DND-41 (cell line): ENCODE data around the gene TENT4B.

Source experiments
- ATAC-seq: fragments of 200-7000 bp; cut with Tn5 transposase; 3 replicates; pipeline ENCODE4 v1.9.1; 2021; ENCODE audit warnings: low read depth; ENCODE audit not compliant: insufficient read depth
- DNase-seq: peaks from one replicate; pipeline ENCODE4 v3.0.0-alpha.2; 2020
- H2AFZ ChIP-seq: 2 replicates; pipeline ENCODE4 v1.6.0; 2012; ENCODE audit warnings: low read depth, low read length
- H3K27ac ChIP-seq: 2 replicates; pipeline ENCODE4 v1.5.1; 2012; ENCODE audit warnings: low read length, inconsistent platforms
- H3K27me3 ChIP-seq: fragments of 200-600 bp; sonication (generic); 2 replicates; pipeline ENCODE4 v1.6.0; 2012; ENCODE audit warnings: low read length, mild to moderate bottlenecking, inconsistent platforms; ENCODE audit not compliant: insufficient read depth, poor library complexity
- H3K36me3 ChIP-seq: 2 replicates; pipeline ENCODE4 v1.5.1; 2012; ENCODE audit warnings: low read length, inconsistent platforms; ENCODE audit not compliant: insufficient read depth
- H3K4me1 ChIP-seq: 2 replicates; pipeline ENCODE4 v1.5.1; 2012; ENCODE audit warnings: mild to moderate bottlenecking, low read length; ENCODE audit not compliant: insufficient read depth
- H3K4me2 ChIP-seq: 2 replicates; pipeline ENCODE4 v1.6.0; 2012; ENCODE audit warnings: mild to moderate bottlenecking, moderate library complexity, low read length, inconsistent platforms; ENCODE audit not compliant: insufficient read depth
- H3K4me3 ChIP-seq, 2 experiments: fragments of 200-600 bp in 1 of 2; shearing (Covaris generic) in 1 of 2; 2 replicates each; pipeline ENCODE4 v1.5.1; 2012 to 2016; ENCODE audit warnings: inconsistent platforms in 2 of 2, low read length in 2 of 2, mild to moderate bottlenecking in 2 of 2, low read depth in 1 of 2, moderate library complexity in 1 of 2
- H3K79me2 ChIP-seq: 2 replicates; pipeline ENCODE4 v1.6.0; 2012; ENCODE audit warnings: low read length, inconsistent platforms; ENCODE audit not compliant: insufficient read depth
- H3K9ac ChIP-seq: 2 replicates; pipeline ENCODE4 v1.6.0; 2012; ENCODE audit warnings: low read depth, mild to moderate bottlenecking, inconsistent platforms, low read length, moderate library complexity
- H3K9me3 ChIP-seq: 2 replicates; pipeline ENCODE4 v1.5.1; 2012; ENCODE audit warnings: low read length, moderate library complexity, mild to moderate bottlenecking, inconsistent platforms; ENCODE audit not compliant: insufficient read depth, severe bottlenecking
- H4K20me1 ChIP-seq: 2 replicates; pipeline ENCODE4 v1.6.0; 2012; ENCODE audit warnings: low read length; ENCODE audit not compliant: insufficient read depth
- CTCF ChIP-seq: IDR thresholded peaks from 2 replicates; pipeline ENCODE4 v1.5.1; 2012; ENCODE audit warnings: borderline replicate concordance, low read length, moderate library complexity, mild to moderate bottlenecking; ENCODE audit not compliant: poor library complexity, severe bottlenecking; ENCODE audit errors: extremely low read depth
- EZH2 ChIP-seq: IDR thresholded peaks from 3 replicates; pipeline ENCODE4 v1.6.1; 2012; ENCODE audit warnings: borderline replicate concordance, low read depth, mild to moderate bottlenecking, moderate library complexity, low read length, inconsistent platforms; ENCODE audit not compliant: severe bottlenecking

The TENT4B gene

DNA sequence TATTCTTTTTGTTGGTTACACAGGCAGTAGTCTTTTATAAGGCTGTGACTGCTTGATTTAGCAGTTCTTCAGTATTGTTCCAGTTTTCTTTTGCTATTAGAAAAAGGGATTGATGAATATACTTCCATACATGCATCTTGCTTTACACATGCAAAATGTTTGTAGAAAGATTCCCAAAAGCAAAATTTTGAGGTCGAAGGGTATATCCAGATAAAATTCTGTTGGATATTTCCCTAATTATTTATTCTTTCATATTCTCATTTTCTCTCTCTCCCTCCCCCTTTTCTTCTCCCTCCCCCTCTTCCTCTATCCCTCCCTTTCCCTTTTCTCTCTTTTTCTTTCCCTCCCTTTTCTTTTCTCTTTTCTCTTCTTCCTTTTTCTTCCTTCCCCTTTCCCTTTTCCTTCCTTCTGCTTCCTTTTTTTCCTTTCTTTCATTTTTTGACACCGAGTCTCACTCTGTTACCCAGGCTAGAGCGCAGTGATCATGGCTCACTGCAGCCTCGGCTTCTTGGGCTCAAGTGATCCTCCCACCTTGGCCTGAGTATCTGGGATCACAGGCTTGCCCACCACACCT, 66.4 kb downstream of the TENT4B start:
- Histone ChIP-seq H3K79me2 (no peaks in the 10 kb centered on the region), H3K4me1 (no peaks in the 10 kb centered on the region), H3K27me3 (no peaks in the 10 kb centered on the region), H3K9ac (no peak overlapping the region), H3K4me3 (no peak overlapping the region), H3K36me3 (peaks cover 39% of the 10 kb centered on the region), H3K27ac (no peak overlapping the region), H3K9me3 (no peaks in the 10 kb centered on the region), H3K4me2 (no peak overlapping the region), H4K20me1 (no peaks in the 10 kb centered on the region), H2AFZ (no peak overlapping the region)
- DNase-seq: no peak
- ATAC-seq: no peak
- TF ChIP-seq CTCF: no peak

DNA sequence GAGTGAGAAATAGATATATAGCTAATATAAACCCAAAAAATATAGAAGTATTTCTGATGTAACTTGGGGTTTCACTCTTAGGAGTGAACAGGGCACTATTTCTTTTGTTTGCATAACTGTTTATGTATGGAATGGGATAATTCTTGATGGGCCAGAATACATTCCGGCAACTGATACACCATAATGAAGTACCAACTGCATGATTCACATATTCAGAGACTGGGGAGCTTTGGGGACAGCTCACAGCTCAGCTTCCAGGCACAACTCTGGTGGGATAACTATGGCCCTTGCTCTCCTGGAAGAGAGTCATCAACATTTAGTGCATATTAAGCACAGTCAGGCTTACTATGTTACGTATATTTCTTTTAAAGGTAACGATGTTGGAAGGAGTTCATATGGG, 71.2 kb downstream of the TENT4B start:
- Histone ChIP-seq H3K27ac (no peak overlapping the region), H3K9me3 (no peaks in the 10 kb centered on the region), H3K9ac (no peak overlapping the region), H3K27me3 (no peaks in the 10 kb centered on the region), H3K79me2 (no peaks in the 10 kb centered on the region), H3K4me2 (no peak overlapping the region), H2AFZ (no peak overlapping the region), H3K4me1 (no peaks in the 10 kb centered on the region), H4K20me1 (no peaks in the 10 kb centered on the region), H3K4me3 (no peak overlapping the region), H3K36me3 (peaks cover 44% of the 10 kb centered on the region)
- no peak for TF ChIP-seq EZH2
- no peak for TF ChIP-seq CTCF
- DNase-seq (no peak), ATAC-seq (no peak)

DNA sequence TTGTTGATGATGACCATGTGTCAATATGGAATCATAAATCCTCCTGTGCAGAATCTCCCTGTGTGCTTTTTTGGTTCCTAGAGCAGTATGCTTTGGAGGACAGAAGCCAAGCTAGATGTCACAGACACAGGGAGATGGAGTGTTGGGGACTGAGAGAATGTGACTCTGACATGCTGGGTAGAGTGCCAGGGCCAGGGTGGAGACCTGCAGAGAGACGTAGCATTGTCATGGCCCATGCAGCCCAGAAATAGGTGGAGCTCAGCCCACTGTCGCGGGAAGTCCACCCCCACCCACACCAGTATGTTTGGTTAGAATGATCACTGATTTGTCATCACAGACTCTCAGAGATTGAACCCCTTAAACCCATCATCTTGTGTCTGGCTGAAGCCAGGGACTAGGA, 74.0 kb downstream of the TENT4B start:
- Histone ChIP-seq H3K27ac (no peak overlapping the region), H3K9ac (no peak overlapping the region), H3K9me3 (no peaks in the 10 kb centered on the region), H3K4me1 (no peaks in the 10 kb centered on the region), H3K36me3 (peaks cover 43% of the 10 kb centered on the region), H3K27me3 (no peaks in the 10 kb centered on the region), H3K79me2 (no peaks in the 10 kb centered on the region), H3K4me2 (no peak overlapping the region), H4K20me1 (no peaks in the 10 kb centered on the region), H3K4me3 (no peak overlapping the region), H2AFZ (no peak overlapping the region)
- no peak for TF ChIP-seq EZH2
- TF ChIP-seq CTCF: no peak
- no peak for DNase-seq
- no peak for ATAC-seq

- no peak overlapping the region for H3K4me2 ChIP-seq
- H4K20me1 ChIP-seq: no peaks in the 10 kb centered on the region
- no peak overlapping the region for H3K9ac ChIP-seq
- H3K36me3 ChIP-seq: peaks cover 38% of the 10 kb centered on the region
- H3K9me3 ChIP-seq: no peaks in the 10 kb centered on the region
- no peaks in the 10 kb centered on the region for H3K27me3 ChIP-seq
- no peak for TF ChIP-seq CTCF
- H3K27ac ChIP-seq: no peak overlapping the region
- ATAC-seq (no peak), DNase-seq (no peak)
- no peaks in the 10 kb centered on the region for H3K79me2 ChIP-seq
- no peak overlapping the region for H3K4me3 ChIP-seq
- no peaks in the 10 kb centered on the region for H3K4me1 ChIP-seq
- H2AFZ ChIP-seq: no peak overlapping the region
Measured at GRCh38 chr16:50227665-50228064, 74.6 kb downstream of the TENT4B start.
